ENCODE results near the gene DYRK3.

DNA sequence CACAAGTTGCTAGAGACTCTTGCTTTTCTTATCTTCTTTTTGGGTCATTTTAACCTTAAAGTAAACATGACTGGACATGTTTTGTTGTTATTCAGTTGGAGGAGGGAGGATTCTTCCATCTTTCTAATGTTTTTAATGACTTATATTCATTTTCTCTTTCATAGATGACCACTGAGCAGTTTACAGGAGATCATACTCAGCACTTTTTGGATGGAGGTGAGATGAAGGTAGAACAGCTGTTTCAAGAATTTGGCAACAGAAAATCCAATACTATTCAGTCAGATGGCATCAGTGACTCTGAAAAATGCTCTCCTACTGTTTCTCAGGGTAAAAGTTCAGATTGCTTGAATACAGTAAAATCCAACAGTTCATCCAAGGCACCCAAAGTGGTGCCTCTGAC lies 11.9 kb downstream of the DYRK3 start:
- no peak for TF ChIP-seq POLR2AphosphoS5 (IDR thresholded peaks at IDR 0.05; ENCODE audit: low read depth, low read length)
- no peak for TF ChIP-seq POLR2A (IDR thresholded peaks at IDR 0.05; ENCODE audit: low read depth, low read length)
